KMS-11 (cell line): ENCODE measurements around the gene PDC.

Source experiments
- H2AFZ ChIP-seq: fragments of 200-600 bp; sonication (generic); 2 replicates; pipeline ENCODE4 v1.6.1; 2016; ENCODE audit warnings: antibody characterized with exemption, mixed run types, low read depth
- H3K27ac ChIP-seq: fragments of 200-600 bp; sonication (generic); 2 replicates; pipeline ENCODE4 v1.6.1; 2016; ENCODE audit warnings: mild to moderate bottlenecking, mixed run types
- H3K27me3 ChIP-seq: fragments of 200-600 bp; sonication (generic); 2 replicates; pipeline ENCODE4 v1.6.1; 2017; ENCODE audit warnings: mild to moderate bottlenecking, low read depth, mixed run types, moderate library complexity; ENCODE audit not compliant: insufficient read depth
- H3K36me3 ChIP-seq: fragments of 200-600 bp; sonication (generic); 2 replicates; pipeline ENCODE4 v1.6.1; 2017; ENCODE audit warnings: mild to moderate bottlenecking, mixed run types; ENCODE audit not compliant: insufficient read depth
- H3K4me1 ChIP-seq: fragments of 200-600 bp; sonication (generic); 2 replicates; pipeline ENCODE4 v1.6.1; 2016; ENCODE audit warnings: mild to moderate bottlenecking, low read depth, mixed run types; ENCODE audit not compliant: poor library complexity, severe bottlenecking
- H3K4me2 ChIP-seq: fragments of 200-600 bp; sonication (generic); 2 replicates; pipeline ENCODE4 v1.7.0; 2016; ENCODE audit warnings: mild to moderate bottlenecking, mixed run types
- H3K4me3 ChIP-seq: fragments of 200-600 bp; sonication (generic); IDR thresholded peaks from 2 replicates; pipeline ENCODE4 v1.6.1; 2017; ENCODE audit warnings: low read depth, low read length, mixed read lengths; ENCODE audit not compliant: insufficient read depth
- H3K79me2 ChIP-seq: fragments of 200-600 bp; sonication (generic); 2 replicates; pipeline ENCODE4 v1.6.1; 2016; ENCODE audit warnings: low read depth, mixed run types; ENCODE audit not compliant: insufficient read depth
- H3K9ac ChIP-seq: fragments of 200-600 bp; sonication (generic); 2 replicates; pipeline ENCODE4 v1.6.1; 2016; ENCODE audit warnings: mild to moderate bottlenecking, mixed run types
- H4K20me1 ChIP-seq: fragments of 200-600 bp; sonication (generic); 2 replicates; pipeline ENCODE4 v1.6.1; 2016; ENCODE audit warnings: mild to moderate bottlenecking, mixed run types; ENCODE audit not compliant: insufficient read depth
- TF ChIP-seq, protein P1 (sequence below): fragments of 200-600 bp; sonication (generic); conservative IDR thresholded peaks from 2 replicates; pipeline ENCODE4 v1.6.1; 2017; ENCODE audit warnings: low read depth, mild to moderate bottlenecking, antibody characterized with exemption, low read length, moderate library complexity, mixed read lengths

PDC gene

GRCh38 chr1:186496171-186496851, 35.4 kb upstream of the PDC start:
- TF ChIP-seq, protein P1, sequence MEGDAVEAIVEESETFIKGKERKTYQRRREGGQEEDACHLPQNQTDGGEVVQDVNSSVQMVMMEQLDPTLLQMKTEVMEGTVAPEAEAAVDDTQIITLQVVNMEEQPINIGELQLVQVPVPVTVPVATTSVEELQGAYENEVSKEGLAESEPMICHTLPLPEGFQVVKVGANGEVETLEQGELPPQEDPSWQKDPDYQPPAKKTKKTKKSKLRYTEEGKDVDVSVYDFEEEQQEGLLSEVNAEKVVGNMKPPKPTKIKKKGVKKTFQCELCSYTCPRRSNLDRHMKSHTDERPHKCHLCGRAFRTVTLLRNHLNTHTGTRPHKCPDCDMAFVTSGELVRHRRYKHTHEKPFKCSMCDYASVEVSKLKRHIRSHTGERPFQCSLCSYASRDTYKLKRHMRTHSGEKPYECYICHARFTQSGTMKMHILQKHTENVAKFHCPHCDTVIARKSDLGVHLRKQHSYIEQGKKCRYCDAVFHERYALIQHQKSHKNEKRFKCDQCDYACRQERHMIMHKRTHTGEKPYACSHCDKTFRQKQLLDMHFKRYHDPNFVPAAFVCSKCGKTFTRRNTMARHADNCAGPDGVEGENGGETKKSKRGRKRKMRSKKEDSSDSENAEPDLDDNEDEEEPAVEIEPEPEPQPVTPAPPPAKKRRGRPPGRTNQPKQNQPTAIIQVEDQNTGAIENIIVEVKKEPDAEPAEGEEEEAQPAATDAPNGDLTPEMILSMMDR, result no peak
- Histone ChIP-seq H3K9ac (no peak overlapping the region), H4K20me1 (no peaks in the 10 kb centered on the region), H2AFZ (no peak overlapping the region), H3K79me2 (no peaks in the 10 kb centered on the region), H3K4me3 (no peak overlapping the region), H3K27me3 (no peaks in the 10 kb centered on the region), H3K4me2 (no peak overlapping the region), H3K4me1 (peaks cover 35% of the 10 kb centered on the region), H3K27ac (no peak overlapping the region), H3K36me3 (no peaks in the 10 kb centered on the region)

DNA sequence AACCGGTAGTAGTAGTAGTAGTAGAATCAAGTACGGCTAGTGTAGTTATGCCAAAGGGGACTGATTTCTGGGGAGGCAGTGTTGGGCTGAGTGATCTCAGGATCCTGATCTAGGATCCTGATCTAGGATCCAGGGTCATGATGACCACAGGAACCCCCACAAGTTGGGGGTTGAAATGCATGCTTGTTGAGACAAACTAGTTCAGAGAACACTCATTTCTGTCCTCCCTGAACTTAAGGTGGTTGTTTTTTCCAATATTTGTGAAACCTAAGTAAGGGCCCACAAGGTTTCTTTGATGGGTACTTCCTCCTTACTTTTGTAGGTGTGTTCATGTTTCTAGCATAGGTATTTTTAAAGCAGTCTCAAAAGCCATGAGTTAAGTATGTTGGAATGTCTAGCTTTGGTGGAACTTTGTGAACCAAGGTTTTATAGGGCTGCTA, 33.9 kb upstream of the PDC start:
- Histone ChIP-seq H3K36me3 (no peaks in the 10 kb centered on the region), H3K9ac (no peak overlapping the region), H3K27ac (no peak overlapping the region), H3K4me1 (peaks cover 35% of the 10 kb centered on the region), H2AFZ (no peak overlapping the region), H3K4me2 (no peak overlapping the region), H3K79me2 (no peaks in the 10 kb centered on the region), H3K4me3 (no peak overlapping the region), H4K20me1 (no peaks in the 10 kb centered on the region), H3K27me3 (no peaks in the 10 kb centered on the region)
- TF ChIP-seq, protein P1, result no peak

GRCh38 chr1:186492531-186493291, 31.8 kb upstream of the PDC start:
- Histone ChIP-seq H3K4me3 (no peak overlapping the region), H3K4me1 (peaks cover 26% of the 10 kb centered on the region), H3K79me2 (no peaks in the 10 kb centered on the region), H3K27ac (no peak overlapping the region), H3K4me2 (no peak overlapping the region), H3K9ac (no peak overlapping the region), H2AFZ (no peak overlapping the region), H3K27me3 (no peaks in the 10 kb centered on the region), H3K36me3 (no peaks in the 10 kb centered on the region), H4K20me1 (no peaks in the 10 kb centered on the region)
- TF ChIP-seq, protein P1, result no peak

GRCh38 chr1:186491336-186491735, 30.4 kb upstream of the PDC start:
- no peaks in the 10 kb centered on the region for H3K27me3 ChIP-seq
- no peaks in the 10 kb centered on the region for H3K36me3 ChIP-seq
- H3K27ac ChIP-seq, result no peak overlapping the region
- no peaks in the 10 kb centered on the region for H4K20me1 ChIP-seq
- no peaks in the 10 kb centered on the region for H3K79me2 ChIP-seq
- H3K4me2 ChIP-seq, result no peak overlapping the region
- no peak overlapping the region for H2AFZ ChIP-seq
- no peak overlapping the region for H3K4me3 ChIP-seq
- no peak overlapping the region for H3K9ac ChIP-seq
- TF ChIP-seq, protein P1, result no peak
- peaks cover 12% of the 10 kb centered on the region for H3K4me1 ChIP-seq
